Brain microvascular endothelial cell (primary cell): ENCODE data around the gene RBBP8.
A peak's percentile ranks its signal among the peaks of the same experiment; 100 is the strongest.

Experiments
- DNase-seq: peaks from one replicate; pipeline ENCODE4 v3.0.0-alpha.2; 2020
- H3K27ac ChIP-seq: fragments of 250-450 bp; sonication (Bioruptor Pico); 2 replicates; pipeline ENCODE4 v1.5.1; 2020; ENCODE audit warnings: mild to moderate bottlenecking, moderate library complexity
- H3K27me3 ChIP-seq: fragments of 250-450 bp; sonication (Bioruptor Pico); replicated peaks from 2 replicates; pipeline ENCODE4 v1.5.1; 2020; ENCODE audit warnings: mild to moderate bottlenecking
- H3K36me3 ChIP-seq: fragments of 250-450 bp; sonication (Bioruptor Pico); replicated peaks from 2 replicates; pipeline ENCODE4 v1.5.1; 2020; ENCODE audit warnings: mild to moderate bottlenecking
- H3K4me3 ChIP-seq: 2 replicates; pipeline ENCODE4 v1.5.1; 2011; ENCODE audit warnings: low read depth, mild to moderate bottlenecking, control low read depth, low read length, moderate library complexity
- in situ Hi-C: cut with HindIII; loops from 2 replicates; pipeline ENCODE4 v1.10.0; 2017; ENCODE audit warnings: low sequenced_read_pairs, low pct_ligation_motif_present
- TF ChIP-seq, protein P1 (sequence below): IDR thresholded peaks from 2 replicates; pipeline ENCODE4 v1.5.1; 2011; ENCODE audit warnings: low read depth, mild to moderate bottlenecking, moderate library complexity, low read length, control low read depth, inconsistent platforms; ENCODE audit errors: missing control alignments

RBBP8 gene

DNA sequence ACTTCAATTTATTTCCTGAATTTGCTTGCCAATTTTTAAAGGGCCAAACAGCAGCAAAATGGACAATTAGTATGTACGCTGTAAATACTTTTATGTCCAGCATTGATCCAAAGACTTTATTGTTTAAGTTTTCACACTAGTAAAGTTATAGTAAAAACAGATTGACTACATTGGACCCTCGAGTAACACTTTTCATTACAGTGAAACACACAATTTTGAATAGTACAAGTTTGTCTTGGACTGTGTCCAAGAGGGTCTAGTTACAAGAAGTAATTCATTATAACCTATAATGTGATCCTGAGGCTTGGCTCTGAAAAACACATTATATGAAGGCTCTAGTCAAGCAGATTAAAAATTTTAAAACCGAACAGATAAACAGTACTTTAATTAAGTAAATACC lies 11.4 kb upstream of the RBBP8 start:
- Histone ChIP-seq H3K36me3 (no peaks in the 10 kb centered on the region), H3K4me3 (no peak overlapping the region), H3K27ac (no peak overlapping the region), H3K27me3 (no peaks in the 10 kb centered on the region)
- in situ Hi-C loops, result no loop called here
- no peak for DNase-seq
- TF ChIP-seq, protein P1, sequence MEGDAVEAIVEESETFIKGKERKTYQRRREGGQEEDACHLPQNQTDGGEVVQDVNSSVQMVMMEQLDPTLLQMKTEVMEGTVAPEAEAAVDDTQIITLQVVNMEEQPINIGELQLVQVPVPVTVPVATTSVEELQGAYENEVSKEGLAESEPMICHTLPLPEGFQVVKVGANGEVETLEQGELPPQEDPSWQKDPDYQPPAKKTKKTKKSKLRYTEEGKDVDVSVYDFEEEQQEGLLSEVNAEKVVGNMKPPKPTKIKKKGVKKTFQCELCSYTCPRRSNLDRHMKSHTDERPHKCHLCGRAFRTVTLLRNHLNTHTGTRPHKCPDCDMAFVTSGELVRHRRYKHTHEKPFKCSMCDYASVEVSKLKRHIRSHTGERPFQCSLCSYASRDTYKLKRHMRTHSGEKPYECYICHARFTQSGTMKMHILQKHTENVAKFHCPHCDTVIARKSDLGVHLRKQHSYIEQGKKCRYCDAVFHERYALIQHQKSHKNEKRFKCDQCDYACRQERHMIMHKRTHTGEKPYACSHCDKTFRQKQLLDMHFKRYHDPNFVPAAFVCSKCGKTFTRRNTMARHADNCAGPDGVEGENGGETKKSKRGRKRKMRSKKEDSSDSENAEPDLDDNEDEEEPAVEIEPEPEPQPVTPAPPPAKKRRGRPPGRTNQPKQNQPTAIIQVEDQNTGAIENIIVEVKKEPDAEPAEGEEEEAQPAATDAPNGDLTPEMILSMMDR, result no peak

DNA sequence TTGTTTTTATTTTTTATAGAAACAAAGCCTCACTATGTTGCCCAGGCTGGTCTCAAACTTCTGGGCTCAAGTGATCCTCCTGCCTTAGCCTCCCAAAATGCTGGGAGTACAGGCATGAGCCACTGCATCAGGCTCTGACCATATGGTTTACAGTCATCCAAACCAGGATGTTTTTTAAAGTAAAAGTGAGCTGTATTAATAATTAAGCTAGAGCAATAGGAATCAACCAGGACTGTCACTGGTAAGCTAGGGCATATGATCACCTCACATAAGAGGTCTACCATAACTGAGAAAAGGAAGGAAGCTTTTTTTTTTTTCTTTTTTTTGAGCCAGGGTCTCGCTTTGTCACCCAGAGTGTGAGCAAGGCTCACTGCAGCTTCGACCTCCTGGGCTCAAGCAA lies 8.5 kb upstream of the RBBP8 start:
- H3K27me3 ChIP-seq, result no peaks in the 10 kb centered on the region
- TF ChIP-seq, protein P1, result no peak
- DNase-seq, result no peak
- no peak overlapping the region for H3K4me3 ChIP-seq
- no peaks in the 10 kb centered on the region for H3K36me3 ChIP-seq
- in situ Hi-C loops, result no loop called here
- no peak overlapping the region for H3K27ac ChIP-seq

DNA sequence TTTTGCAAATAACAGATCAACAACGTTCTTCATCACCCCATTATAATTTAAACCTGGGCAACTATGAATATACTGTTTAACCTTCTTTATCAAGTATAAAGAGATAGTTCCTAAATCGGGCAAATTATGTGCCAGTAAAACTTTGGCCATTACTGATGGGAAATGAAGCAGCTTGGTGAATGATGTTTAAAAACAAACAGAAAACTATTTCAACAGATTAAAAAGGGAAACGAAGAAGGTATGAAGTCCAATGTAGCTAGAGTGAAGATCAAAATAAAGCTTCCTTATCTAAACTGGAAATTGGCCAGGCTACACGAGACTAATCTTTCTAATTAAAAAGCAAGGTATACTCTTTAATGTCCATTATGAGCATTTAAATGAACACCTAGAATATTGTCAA lies 6.7 kb upstream of the RBBP8 start:
- in situ Hi-C loops, result no loop called here
- H3K4me3 ChIP-seq, result no peak overlapping the region

DNA sequence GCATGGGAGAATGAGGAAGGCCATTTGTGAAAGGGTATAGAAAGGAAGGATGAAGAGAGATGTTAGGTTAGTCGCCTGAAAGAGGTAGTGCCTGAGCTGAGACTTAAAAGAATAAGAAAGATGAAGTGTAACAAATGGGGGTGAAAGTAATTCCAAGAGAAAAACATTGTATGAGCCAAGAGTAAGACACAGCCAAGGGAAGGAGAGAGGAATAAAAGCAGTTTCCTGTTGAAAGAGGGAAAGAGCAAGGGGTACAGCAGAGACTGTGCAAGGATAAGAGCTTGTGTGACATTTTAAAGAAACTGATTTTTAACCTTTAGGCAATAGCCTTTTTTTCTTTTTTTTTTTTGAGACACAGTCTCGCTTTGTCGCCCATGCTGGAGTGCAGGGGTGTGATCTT lies 4.8 kb upstream of the RBBP8 start:
- no peaks in the 10 kb centered on the region for H3K27me3 ChIP-seq
- in situ Hi-C loops, result no loop called here

More for the DNA sequence above, 6.7 kb upstream of the RBBP8 start:
- no peaks in the 10 kb centered on the region for H3K27me3 ChIP-seq
- no peak overlapping the region for H3K27ac ChIP-seq
- DNase-seq, result no peak
- no peaks in the 10 kb centered on the region for H3K36me3 ChIP-seq
- TF ChIP-seq, protein P1, result no peak

DNA sequence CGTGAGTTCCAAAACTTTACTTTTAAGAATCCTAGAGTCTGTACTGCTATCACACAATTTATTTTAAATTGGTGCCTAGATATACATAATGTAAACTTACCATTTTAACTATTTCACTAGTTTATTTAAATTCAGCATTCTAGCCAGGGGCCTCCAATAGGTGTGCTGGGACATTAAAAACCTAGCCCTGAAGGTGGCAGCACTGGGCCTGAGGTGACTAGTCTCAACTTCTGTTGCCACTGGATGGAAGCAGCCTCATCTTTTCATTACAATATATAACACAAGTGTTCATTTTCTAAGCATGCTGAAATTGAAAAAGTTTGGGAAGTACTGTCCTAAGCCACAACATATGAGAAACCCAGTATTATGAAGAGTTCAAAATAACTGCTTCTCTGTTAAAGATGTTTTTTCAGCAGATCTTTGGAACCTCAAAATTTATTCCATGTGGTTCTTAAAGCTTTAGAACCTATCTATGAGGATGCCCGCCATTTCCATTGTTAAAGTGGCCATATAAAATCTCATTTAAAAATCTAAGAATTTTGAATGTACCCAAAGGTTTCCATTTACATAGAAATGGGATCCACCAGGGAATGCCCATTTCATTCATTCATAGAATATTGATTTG lies 2.9 kb upstream of the RBBP8 start:
- peak; percentile 76 for DNase-seq
- Histone ChIP-seq H3K27ac (no peak overlapping the region), H3K4me3 (no peak overlapping the region), H3K27me3 (no peaks in the 10 kb centered on the region), H3K36me3 (no peaks in the 10 kb centered on the region)
- TF ChIP-seq, protein P1, result peak; percentile 90
- in situ Hi-C loops, result no loop called here

More for the DNA sequence above, 4.8 kb upstream of the RBBP8 start:
- Histone ChIP-seq H3K27ac (no peak overlapping the region), H3K36me3 (no peaks in the 10 kb centered on the region), H3K4me3 (no peak overlapping the region)
- no peak for DNase-seq
- TF ChIP-seq, protein P1, result no peak

DNA sequence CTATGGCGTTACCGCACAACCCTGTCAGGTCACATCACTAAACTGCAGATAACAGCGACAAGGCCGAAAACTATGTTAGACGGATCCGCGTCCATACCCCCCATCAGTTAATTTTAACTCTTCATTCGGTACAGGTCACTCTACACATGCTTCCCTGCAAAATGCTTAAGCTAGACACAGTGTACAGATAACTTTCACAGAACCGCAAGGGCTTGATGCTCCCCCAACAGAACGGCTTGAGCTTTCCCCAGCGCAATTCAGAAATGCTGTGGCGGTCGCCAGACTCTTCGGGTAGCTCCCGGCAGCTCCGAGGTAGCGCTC lies 283 bp upstream of the RBBP8 start:
- in situ Hi-C loops, result no loop called here
- TF ChIP-seq, protein P1, result no peak
- Histone ChIP-seq H3K36me3 (no peaks in the 10 kb centered on the region), H3K27me3 (no peaks in the 10 kb centered on the region), H3K4me3 (peak overlapping the region; percentile 86), H3K27ac (peak overlapping the region; percentile 84)
- DNase-seq, result no peak
